Body of pancreas (tissue), 4 donors: ENCODE measurements around the gene FAM216B.

Experiments used
- CTCF ChIP-seq, 7 experiments: fragments of 450-650 bp in 4 of 7; fragments of 200-600 bp in 3 of 7; sonication (generic) in 3 of 7; IDR thresholded peaks; one replicate each; pipeline ENCODE4 v1.5.1; 2016 to 2019; ENCODE audit warnings: antibody characterized with exemption in 7 of 7
- POLR2A ChIP-seq, 3 donors: fragments of 450-650 bp; IDR thresholded peaks; one replicate each; pipeline ENCODE4 v1.6.1; 2016; ENCODE audit warnings: antibody characterized with exemption in 3 of 3, mild to moderate bottlenecking in 2 of 3

GRCh38 chr13:42808341-42808940, 27.1 kb downstream of the FAM216B start:
- TF ChIP-seq CTCF (IDR thresholded peaks at IDR 0.05), result no peak
- TF ChIP-seq POLR2A (IDR thresholded peaks at IDR 0.05), result no peak
